Stimulated activated naive B cell treated with anti-CD40 and anti-IgM and Interleukin-4, amounts not matched to agents 10 μg/mL and 1 μg/mL and 100 μg/mL, for 72 hours (primary cell): ENCODE measurements around the gene TBC1D7.

ENCODE experiments used
- ATAC-seq, 2 donors: fragments of 150-1000 bp; cut with Tn5 transposase; replicated peaks; 2 replicates each; pipeline ENCODE4 v1.10.0; 2021; ENCODE audit warnings: moderate library complexity in 1 of 2
- DNase-seq: peaks from one replicate; pipeline ENCODE4 v3.0.0; 2021
- H3K27ac Mint-ChIP-seq: one replicate; pipeline ENCODE4 v1.8.0; 2022; ENCODE audit warnings: mild to moderate bottlenecking, mixed read lengths
- H3K27me3 Mint-ChIP-seq, 2 donors: one replicate each; pipeline ENCODE4 v1.8.0; 2022; ENCODE audit warnings: mixed read lengths in 2 of 2
- H3K36me3 Mint-ChIP-seq, 2 donors: one replicate each; pipeline ENCODE4 v1.8.0; 2022; ENCODE audit warnings: mixed read lengths in 2 of 2, mild to moderate bottlenecking in 1 of 2
- H3K4me1 Mint-ChIP-seq, 2 donors: one replicate each; pipeline ENCODE4 v1.8.0; 2022; ENCODE audit warnings: mixed read lengths in 2 of 2, mild to moderate bottlenecking in 1 of 2
- H3K4me3 Mint-ChIP-seq, 2 donors: one replicate each; pipeline ENCODE4 v1.8.0; 2022; ENCODE audit warnings: mild to moderate bottlenecking in 2 of 2, mixed read lengths in 2 of 2, moderate library complexity in 1 of 2
- H3K9me3 Mint-ChIP-seq, 2 donors: one replicate each; pipeline ENCODE4 v1.8.0; 2022; ENCODE audit warnings: mixed read lengths in 2 of 2, mild to moderate bottlenecking in 1 of 2

Gene TBC1D7

GRCh38 chr6:13273202-13273930 is 55.0 kb downstream of the TBC1D7 start:
- peak overlapping the region; percentile 96 for H3K27ac Mint-ChIP-seq
- H3K36me3 Mint-ChIP-seq: peaks cover 41 to 70% of the 10 kb centered on the region in 2 donors
- ATAC-seq (no peak), DNase-seq (no peak)
- peaks cover 45 to 80% of the 10 kb centered on the region in 2 donors for H3K4me1 Mint-ChIP-seq
- H3K27me3 Mint-ChIP-seq: no peaks in the 10 kb centered on the region
- no peaks in the 10 kb centered on the region for H3K9me3 Mint-ChIP-seq
- peak overlapping the region; percentile 94 to 95 for H3K4me3 Mint-ChIP-seq

- peaks cover 38 to 66% of the 10 kb centered on the region in 2 donors for H3K36me3 Mint-ChIP-seq
- H3K27ac Mint-ChIP-seq: peak overlapping the region; percentile 96
- peak overlapping the region; percentile 94 to 95 for H3K4me3 Mint-ChIP-seq
- DNase-seq (peak; percentile 78), ATAC-seq (peak; percentile 68 to 75)
- no peaks in the 10 kb centered on the region for H3K27me3 Mint-ChIP-seq
- peaks cover 44 to 80% of the 10 kb centered on the region in 2 donors for H3K4me1 Mint-ChIP-seq
- no peaks in the 10 kb centered on the region for H3K9me3 Mint-ChIP-seq
Observed at GRCh38 chr6:13272131-13273046, 55.9 kb downstream of the TBC1D7 start.

- peaks cover 27 to 61% of the 10 kb centered on the region in 2 donors for H3K36me3 Mint-ChIP-seq
- H3K4me1 Mint-ChIP-seq: peaks cover 55 to 84% of the 10 kb centered on the region in 2 donors
- ATAC-seq: no peak
- no peaks in the 10 kb centered on the region for H3K27me3 Mint-ChIP-seq
- H3K9me3 Mint-ChIP-seq: peaks cover 5 to 9% of the 10 kb centered on the region in 2 donors
- no peak for DNase-seq
- peak overlapping the region in 1 of 2 donors; percentile 12 for H3K4me3 Mint-ChIP-seq
- H3K27ac Mint-ChIP-seq: peak overlapping the region; percentile 21
Observed at GRCh38 chr6:13268913-13269518, 59.3 kb downstream of the TBC1D7 start.

GRCh38 chr6:13267142-13267651 is 61.1 kb downstream of the TBC1D7 start:
- peak overlapping the region; percentile 93 for H3K27ac Mint-ChIP-seq
- peaks cover 5 to 9% of the 10 kb centered on the region in 2 donors for H3K9me3 Mint-ChIP-seq
- H3K4me3 Mint-ChIP-seq: peak overlapping the region; percentile 15 to 77
- H3K4me1 Mint-ChIP-seq: peaks cover 58 to 89% of the 10 kb centered on the region in 2 donors
- H3K27me3 Mint-ChIP-seq: no peaks in the 10 kb centered on the region
- ATAC-seq (peak; percentile 73 to 75), DNase-seq (no peak)
- peaks cover 20 to 46% of the 10 kb centered on the region in 2 donors for H3K36me3 Mint-ChIP-seq

- peak overlapping the region in 1 of 2 donors; percentile 25 for H3K4me3 Mint-ChIP-seq
- peaks cover 18 to 33% of the 10 kb centered on the region in 2 donors for H3K36me3 Mint-ChIP-seq
- no peak for DNase-seq
- H3K9me3 Mint-ChIP-seq: peaks cover 5 to 9% of the 10 kb centered on the region in 2 donors
- peaks cover 69 to 91% of the 10 kb centered on the region in 2 donors for H3K4me1 Mint-ChIP-seq
- no peak for ATAC-seq
- H3K27me3 Mint-ChIP-seq: no peaks in the 10 kb centered on the region
- H3K27ac Mint-ChIP-seq: no peak overlapping the region
Observed at GRCh38 chr6:13263669-13264068, 64.7 kb downstream of the TBC1D7 start.

- ATAC-seq (no peak), DNase-seq (no peak)
- Mint-ChIP-seq H3K27ac (peak overlapping the region; percentile 97), H3K9me3 (peaks cover 5 to 11% of the 10 kb centered on the region in 2 donors), H3K27me3 (no peaks in the 10 kb centered on the region), H3K4me1 (peaks cover 73 to 91% of the 10 kb centered on the region in 2 donors), H3K36me3 (peaks cover 18 to 33% of the 10 kb centered on the region in 2 donors), H3K4me3 (peak overlapping the region; percentile 84 to 88)
Observed at GRCh38 chr6:13262302-13263230, 65.8 kb downstream of the TBC1D7 start.

- H3K4me3 Mint-ChIP-seq: peak overlapping the region; percentile 84 to 88
Observed at GRCh38 chr6:13261464-13261994, 66.8 kb downstream of the TBC1D7 start.

GRCh38 chr6:13260831-13261230 is 67.5 kb downstream of the TBC1D7 start:
- peak; percentile 57 to 65 for ATAC-seq
- H3K27me3 Mint-ChIP-seq: no peaks in the 10 kb centered on the region
- peak overlapping the region; percentile 84 to 88 for H3K4me3 Mint-ChIP-seq
- H3K27ac Mint-ChIP-seq: peak overlapping the region; percentile 97
- H3K4me1 Mint-ChIP-seq: peaks cover 69 to 91% of the 10 kb centered on the region in 2 donors
- no peak for DNase-seq
- peaks cover 21 to 31% of the 10 kb centered on the region in 2 donors for H3K36me3 Mint-ChIP-seq
- peaks cover 11 to 13% of the 10 kb centered on the region in 2 donors for H3K9me3 Mint-ChIP-seq

More at GRCh38 chr6:13261464-13261994, 66.8 kb downstream of the TBC1D7 start:
- Mint-ChIP-seq H3K27me3 (no peaks in the 10 kb centered on the region), H3K36me3 (peaks cover 19 to 31% of the 10 kb centered on the region in 2 donors), H3K9me3 (peaks cover 7 to 15% of the 10 kb centered on the region in 2 donors), H3K4me1 (peaks cover 70 to 91% of the 10 kb centered on the region in 2 donors), H3K27ac (peak overlapping the region; percentile 97)
- DNase-seq: peak; percentile 68
- ATAC-seq: peak; percentile 58 to 61

- peak; percentile 4 to 17 for ATAC-seq
- DNase-seq: no peak
- H3K4me3 Mint-ChIP-seq: peak overlapping the region; percentile 84 to 88
- H3K36me3 Mint-ChIP-seq: peaks cover 19 to 29% of the 10 kb centered on the region in 2 donors
- H3K27me3 Mint-ChIP-seq: no peaks in the 10 kb centered on the region
- peaks cover 66 to 89% of the 10 kb centered on the region in 2 donors for H3K4me1 Mint-ChIP-seq
- peaks cover 13 to 17% of the 10 kb centered on the region in 2 donors for H3K9me3 Mint-ChIP-seq
- H3K27ac Mint-ChIP-seq: peak overlapping the region; percentile 97
Observed at GRCh38 chr6:13260101-13260598, 68.2 kb downstream of the TBC1D7 start.

- peak overlapping the region; percentile 62 to 88 for H3K4me3 Mint-ChIP-seq
- DNase-seq (peak; percentile 55), ATAC-seq (peak; percentile 66 to 68)
- H3K9me3 Mint-ChIP-seq: peaks cover 13 to 18% of the 10 kb centered on the region in 2 donors
- H3K36me3 Mint-ChIP-seq: peaks cover 20 to 29% of the 10 kb centered on the region in 2 donors
- no peaks in the 10 kb centered on the region for H3K27me3 Mint-ChIP-seq
- H3K27ac Mint-ChIP-seq: peak overlapping the region; percentile 97
- H3K4me1 Mint-ChIP-seq: peaks cover 64 to 89% of the 10 kb centered on the region in 2 donors
Observed at GRCh38 chr6:13259393-13259792, 68.9 kb downstream of the TBC1D7 start.

- H3K27ac Mint-ChIP-seq: peak overlapping the region; percentile 70
- peaks cover 56 to 83% of the 10 kb centered on the region in 2 donors for H3K4me1 Mint-ChIP-seq
- no peaks in the 10 kb centered on the region for H3K27me3 Mint-ChIP-seq
- peak in 1 of 2 donors; percentile 5 for ATAC-seq
- H3K36me3 Mint-ChIP-seq: peaks cover 24 to 30% of the 10 kb centered on the region in 2 donors
- peak; percentile 19 for DNase-seq
- H3K4me3 Mint-ChIP-seq: peak overlapping the region; percentile 1 to 3
- H3K9me3 Mint-ChIP-seq: peaks cover 16 to 18% of the 10 kb centered on the region in 2 donors
Observed at GRCh38 chr6:13256266-13257001, 71.9 kb downstream of the TBC1D7 start.
